IMR-90 (cell line): ENCODE data around the gene SMIM14. TPM values are rescaled to one million over a fixed set of nuclear protein-coding genes. Genes with fewer than 3 reads are reported as not detected.

ENCODE experiments used
- ATAC-seq: fragments of 200-7000 bp; cut with Tn5 transposase; 2 replicates; pipeline ENCODE4 v1.9.1; 2020; ENCODE audit warnings: low read depth, mild to moderate bottlenecking, moderate library complexity
- BruUV-seq: library from RNA; stranded (reverse); fragments of 400-500 nt; replicated peaks from 2 replicates; lab custom pipeline; 2021; lab: Mats Ljungman, UMichigan
- CTCF ChIA-PET: fragments of 300-600 bp; formaldehyde crosslinking; extraction: SDS; loops from one replicate; lab custom pipeline; 2021; ENCODE audit warnings: antibody characterized with exemption; lab: Yijun Ruan, JAX
- POLR2A ChIA-PET: fragments of 300-600 bp; sonication (Branson Sonifier 250); formaldehyde crosslinking; loops from one replicate; lab custom pipeline; 2022; ENCODE audit warnings: antibody characterized with exemption; ENCODE audit not compliant: unreplicated experiment; lab: Charles Lee
- DNase-seq: peaks from one replicate; pipeline ENCODE4 v3.0.0; 2013
- H2AFZ ChIP-seq: replicated peaks from 2 replicates; pipeline ENCODE3; 2013; ENCODE audit warnings: low read length, mild to moderate bottlenecking; ENCODE audit not compliant: poor library complexity
- H2AK5ac ChIP-seq: 2 replicates; pipeline ENCODE4 v1.6.1; 2013; ENCODE audit warnings: low read depth, low read length, inconsistent platforms
- H2AK9ac ChIP-seq: replicated peaks from 2 replicates; pipeline ENCODE3; 2013; ENCODE audit warnings: mild to moderate bottlenecking, low read depth, low read length, moderate library complexity; ENCODE audit not compliant: poor library complexity
- H2BK120ac ChIP-seq: 2 replicates; pipeline ENCODE4 v1.6.1; 2013; ENCODE audit warnings: low read depth, low read length, inconsistent platforms
- H2BK15ac ChIP-seq: 3 replicates; pipeline ENCODE4 v1.6.1; 2013; ENCODE audit warnings: low read depth, low read length, inconsistent platforms
- H2BK20ac ChIP-seq: 2 replicates; pipeline ENCODE4 v1.6.1; 2013; ENCODE audit warnings: low read depth, mild to moderate bottlenecking, inconsistent platforms, low read length, moderate library complexity
- H2BK5ac ChIP-seq: 2 replicates; pipeline ENCODE4 v1.6.1; 2013; ENCODE audit warnings: mild to moderate bottlenecking, low read depth, low read length, inconsistent platforms; ENCODE audit not compliant: poor library complexity, severe bottlenecking
- H3K14ac ChIP-seq: replicated peaks from 2 replicates; pipeline ENCODE4 v1.6.1; 2013; ENCODE audit warnings: low read depth, low read length, inconsistent platforms
- H3K18ac ChIP-seq: 2 replicates; pipeline ENCODE4 v1.6.1; 2013; ENCODE audit warnings: low read depth, low read length, control low read depth
- H3K23ac ChIP-seq: 2 replicates; pipeline ENCODE4 v1.6.1; 2013; ENCODE audit warnings: low read depth, low read length, inconsistent platforms
- H3K27ac ChIP-seq: 2 replicates; pipeline ENCODE4 v1.5.1; 2013; ENCODE audit warnings: mild to moderate bottlenecking, control low read depth, low read length; ENCODE audit not compliant: insufficient read depth
- H3K27me3 ChIP-seq: 2 replicates; pipeline ENCODE4 v1.6.1; 2013; ENCODE audit warnings: low read length; ENCODE audit not compliant: control insufficient read depth, insufficient read depth
- H3K36me3 ChIP-seq: 2 replicates; pipeline ENCODE4 v1.6.1; 2013; ENCODE audit warnings: low read length, mixed read lengths; ENCODE audit not compliant: control insufficient read depth, insufficient read depth
- H3K4ac ChIP-seq: 2 replicates; pipeline ENCODE4 v1.6.1; 2013; ENCODE audit warnings: low read depth, low read length, inconsistent platforms
- H3K4me1 ChIP-seq: 2 replicates; pipeline ENCODE4 v1.6.1; 2013; ENCODE audit warnings: low read length, mixed read lengths; ENCODE audit not compliant: control insufficient read depth, insufficient read depth
- H3K4me2 ChIP-seq: 2 replicates; pipeline ENCODE4 v1.6.1; 2013; ENCODE audit warnings: low read depth, mild to moderate bottlenecking, control low read depth, low read length, moderate library complexity
- H3K4me3 ChIP-seq: 2 replicates; pipeline ENCODE4 v1.5.1; 2013; ENCODE audit warnings: low read depth, mild to moderate bottlenecking, control low read depth, low read length, moderate library complexity; ENCODE audit not compliant: insufficient read depth
- H3K56ac ChIP-seq: 2 replicates; pipeline ENCODE4 v1.6.1; 2013; ENCODE audit warnings: low read length, inconsistent platforms; ENCODE audit not compliant: insufficient read depth; ENCODE audit errors: extremely low read depth
- H3K79me1 ChIP-seq, 2 experiments: 2 replicates each; pipeline ENCODE4 v1.6.1; 2013; ENCODE audit warnings: low read length in 2 of 2, inconsistent platforms in 1 of 2, low read depth in 1 of 2
- H3K9ac ChIP-seq: 2 replicates; pipeline ENCODE4 v1.6.1; 2013; ENCODE audit warnings: low read depth, low read length, control low read depth
- H3K9me1 ChIP-seq: 2 replicates; pipeline ENCODE4 v1.6.1; 2013; ENCODE audit warnings: low read length, inconsistent platforms; ENCODE audit not compliant: insufficient read depth
- H3K9me3 ChIP-seq: 2 replicates; pipeline ENCODE4 v1.6.1; 2013; ENCODE audit warnings: low read length; ENCODE audit not compliant: control insufficient read depth, insufficient read depth
- H4K20me1 ChIP-seq: 2 replicates; pipeline ENCODE4 v1.6.1; 2013; ENCODE audit warnings: low read length, inconsistent platforms; ENCODE audit not compliant: insufficient read depth
- H4K5ac ChIP-seq: 2 replicates; pipeline ENCODE4 v1.6.1; 2013; ENCODE audit warnings: mild to moderate bottlenecking, low read depth, low read length, control low read depth
- H4K8ac ChIP-seq, 2 experiments: 2 replicates each; pipeline ENCODE4 v1.6.1; 2013; ENCODE audit warnings: low read depth in 2 of 2, low read length in 2 of 2, control low read depth in 1 of 2, inconsistent platforms in 1 of 2
- H4K91ac ChIP-seq: 2 replicates; pipeline ENCODE4 v1.6.1; 2013; ENCODE audit warnings: low read depth, low read length, inconsistent platforms; ENCODE audit not compliant: insufficient read depth
- CEBPB ChIP-seq: IDR thresholded peaks from 2 replicates; pipeline ENCODE4 v1.6.1; 2012; ENCODE audit warnings: low read depth, low read length, improper control_type of control experiment
- CHD1 ChIP-seq: IDR thresholded peaks from 2 replicates; pipeline ENCODE4 v1.6.1; 2012; ENCODE audit warnings: low read depth, low read length, improper control_type of control experiment
- MAZ ChIP-seq: IDR thresholded peaks from 2 replicates; pipeline ENCODE4 v1.6.1; 2012; ENCODE audit warnings: low read depth, mild to moderate bottlenecking, low read length, improper control_type of control experiment, moderate library complexity, borderline replicate concordance
- MXI1 ChIP-seq: IDR thresholded peaks from 2 replicates; pipeline ENCODE4 v1.6.1; 2012; ENCODE audit warnings: low read depth, mild to moderate bottlenecking, low read length, moderate library complexity, borderline replicate concordance
- NFE2L2 ChIP-seq: fragments of 150-350 bp; IDR thresholded peaks from 2 replicates; pipeline ENCODE4 v1.6.1; 2016; ENCODE audit warnings: low read depth, mild to moderate bottlenecking, low read length
- POLR2A ChIP-seq: IDR thresholded peaks from 2 replicates; pipeline ENCODE4 v1.6.1; 2012; ENCODE audit warnings: mild to moderate bottlenecking, low read depth, low read length
- RCOR1 ChIP-seq: IDR thresholded peaks from 2 replicates; pipeline ENCODE4 v1.6.1; 2012; ENCODE audit warnings: mild to moderate bottlenecking, low read length, improper control_type of control experiment; ENCODE audit not compliant: insufficient replicate concordance
- RFX5 ChIP-seq: IDR thresholded peaks from 2 replicates; pipeline ENCODE4 v1.8.0; 2012; ENCODE audit warnings: low read depth, mild to moderate bottlenecking, low read length, moderate library complexity
- SMC3 ChIP-seq: fragments of 150-350 bp; IDR thresholded peaks from 2 replicates; pipeline ENCODE4 v1.6.1; 2016; ENCODE audit warnings: low read depth, mild to moderate bottlenecking, antibody characterized with exemption, low read length, moderate library complexity
- WGBS, 2 experiments: methylation state at CpG; one replicate each; pipeline versions ENCODE4 v1.1.5 to v1.1.7; 2013; ENCODE audit warnings: missing lambda C conversion rate in 2 of 2; ENCODE audit not compliant: insufficient read length in 1 of 2; ENCODE audit errors: extremely low coverage in 2 of 2; 5-methylcytosine and 5-hydroxymethylcytosine counted together
- dilution Hi-C: fragments of 300-500 bp; cut with HindIII; formaldehyde crosslinking; loops from one replicate; pipeline ENCODE4 v1.14.3; 2018; ENCODE audit warnings: low sequenced_read_pairs; ENCODE audit not compliant: unreplicated experiment
- in situ Hi-C: fragments of 300-500 bp; cut with MboI; formaldehyde crosslinking; loops from 3 replicates; pipeline ENCODE4 v1.14.3; 2019; ENCODE audit warnings: low sequenced_read_pairs, inconsistent platforms, mixed read lengths
- intact Hi-C: fragments of 100-400 bp; cut with micrococcal nuclease; formaldehyde crosslinking; loops from 2 replicates; pipeline ENCODE4 v1.10.0; 2022
- polyA plus RNA-seq, 3 experiments: library from polyadenylated mRNA; depleted of rRNA; stranded (reverse); fragments of >200 nt; gene quantifications; 2 replicates each; pipeline ENCODE4 v1.2.3, GENCODE V29; 2012; ENCODE audit warnings: low replicate concordance in 1 of 3
- total RNA-seq: library from RNA; depleted of rRNA; stranded (reverse); fragments of >200 nt; gene quantifications from 2 replicates; pipeline ENCODE4 v1.2.3, GENCODE V29; 2012
- TF ChIP-seq, protein P1 (sequence below): fragments of 150-350 bp; IDR thresholded peaks from 2 replicates; pipeline ENCODE4 v1.6.1; 2017; ENCODE audit warnings: mild to moderate bottlenecking, antibody characterized with exemption, low read length, low read depth

Gene SMIM14
- total and polyA plus RNA-seq, 2 of the 4 experiments (the other 2 are of a cell fraction) = 15.6 to 20.9 TPM

DNA sequence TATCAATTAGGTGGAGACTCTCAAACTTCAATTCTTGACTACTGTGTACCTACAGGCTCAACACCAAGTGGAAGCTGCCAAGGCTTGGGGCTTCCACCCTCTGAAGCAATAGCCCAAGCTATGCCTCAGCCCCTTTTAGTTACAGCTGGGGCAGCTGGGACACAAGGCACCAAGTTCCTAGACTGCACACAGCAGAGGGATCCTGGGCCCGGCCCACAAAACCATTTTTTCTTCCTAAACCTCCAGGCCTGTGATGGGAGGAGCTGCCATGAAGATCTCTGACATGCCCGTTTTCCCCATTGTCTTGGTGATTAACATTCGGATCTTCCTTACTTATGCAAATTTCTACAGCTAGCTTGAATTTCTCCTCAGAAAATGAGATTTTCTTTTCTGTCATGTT, 108.0 kb downstream of the SMIM14 start:
- H2BK120ac ChIP-seq = no peak overlapping the region
- BruUV-seq = no TSS peak
- ATAC-seq = no peak
- H2BK15ac ChIP-seq = no peak overlapping the region
- no peak overlapping the region for H2AK5ac ChIP-seq
- no peak overlapping the region for H3K27ac ChIP-seq
- no peak overlapping the region for H4K91ac ChIP-seq
- H4K8ac ChIP-seq = no peak overlapping the region
- in situ Hi-C loops (no loop called here), dilution Hi-C loops (no loop called here), intact Hi-C loops (no loop called here)
- H3K4me3 ChIP-seq = no peak overlapping the region
- no peak overlapping the region for H4K5ac ChIP-seq
- H3K56ac ChIP-seq = no peak overlapping the region
- no peak overlapping the region for H3K4ac ChIP-seq
- TF ChIP-seq RCOR1 (no peak), RFX5 (no peak), CEBPB (no peak), SMC3 (no peak), CHD1 (no peak), MXI1 (no peak), POLR2A (no peak), MAZ (no peak), NFE2L2 (no peak)
- TF ChIP-seq, protein P1, sequence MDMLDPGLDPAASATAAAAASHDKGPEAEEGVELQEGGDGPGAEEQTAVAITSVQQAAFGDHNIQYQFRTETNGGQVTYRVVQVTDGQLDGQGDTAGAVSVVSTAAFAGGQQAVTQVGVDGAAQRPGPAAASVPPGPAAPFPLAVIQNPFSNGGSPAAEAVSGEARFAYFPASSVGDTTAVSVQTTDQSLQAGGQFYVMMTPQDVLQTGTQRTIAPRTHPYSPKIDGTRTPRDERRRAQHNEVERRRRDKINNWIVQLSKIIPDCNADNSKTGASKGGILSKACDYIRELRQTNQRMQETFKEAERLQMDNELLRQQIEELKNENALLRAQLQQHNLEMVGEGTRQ = no peak
- no peak overlapping the region for H3K9ac ChIP-seq
- no peak for DNase-seq
- H2AFZ ChIP-seq = no peak overlapping the region
- H3K18ac ChIP-seq = no peak overlapping the region
- no peaks in the 10 kb centered on the region for H4K20me1 ChIP-seq
- H3K4me2 ChIP-seq = no peak overlapping the region
- no peak overlapping the region for H2AK9ac ChIP-seq
- peaks cover 2% of the 10 kb centered on the region; the same call in 1 of the 2 replicates for H3K4me1 ChIP-seq
- H3K9me1 ChIP-seq = no peaks in the 10 kb centered on the region
- H3K14ac ChIP-seq = no peak overlapping the region
- ChIA-PET CTCF (no interaction called here), POLR2A (no interaction called here)
- no peak overlapping the region for H2BK5ac ChIP-seq
- H3K27me3 ChIP-seq = no peaks in the 10 kb centered on the region
- no peak overlapping the region for H2BK20ac ChIP-seq
- peaks cover 9% of the 10 kb centered on the region; the same call in 1 of the 2 replicates for H3K36me3 ChIP-seq
- H3K79me1 ChIP-seq = peaks cover 6 to 34% of the 10 kb centered on the region in 2 experiments; a peak in 3 of 4 replicates
- H3K23ac ChIP-seq = no peak overlapping the region
- WGBS, 2 experiments = 100% methylated on average over 3 of the region's 3 CpGs; no CpG with 5 or more reads in 1 of the 2 experiments
- peaks cover 3% of the 10 kb centered on the region; the same call in 1 of the 2 replicates for H3K9me3 ChIP-seq
